H1 (cell line): Measurements from ENCODE around the gene MMP28. TPM values are rescaled to one million over a fixed set of nuclear protein-coding genes. Genes with fewer than 3 reads are reported as not detected.
A peak's percentile ranks its signal among the peaks of the same experiment; 100 is the strongest.

Source experiments
- CTCF ChIA-PET: fragments of 300-600 bp; sonication (Branson Sonifier 250); formaldehyde crosslinking; loops from one replicate; lab custom pipeline; 2021; ENCODE audit not compliant: partially characterized antibody; lab: Charles Lee
- POLR2A ChIA-PET: fragments of 300-600 bp; sonication (Branson Sonifier 250); formaldehyde crosslinking; loops from one replicate; lab custom pipeline; 2021; ENCODE audit warnings: inconsistent platforms; ENCODE audit not compliant: partially characterized antibody; lab: Charles Lee
- DNase-seq, 2 experiments: peaks; one replicate each; pipeline versions ENCODE4 v3.0.0 to v3.0.0-alpha.2; 2010 to 2022; ENCODE audit warnings: low spot score in 2 of 2, low read depth in 1 of 2, mixed read lengths in 1 of 2
- FAIRE-seq: peaks from 2 replicates; lab custom pipeline; 2011; peaks lifted over from hg19 to GRCh38; lab: Jason Lieb, UNC
- H2AFZ ChIP-seq: 2 replicates; pipeline ENCODE4 v1.8.1; 2012; ENCODE audit warnings: low read length, inconsistent platforms
- H2AK5ac ChIP-seq: 2 replicates; pipeline ENCODE4 v1.6.1; 2013; ENCODE audit warnings: low read depth, low read length
- H2BK120ac ChIP-seq: replicated peaks from 2 replicates; pipeline ENCODE3; 2013; ENCODE audit warnings: low read depth, low read length, inconsistent platforms
- H2BK12ac ChIP-seq: 2 replicates; pipeline ENCODE4 v1.6.1; 2013; ENCODE audit warnings: low read depth, low read length
- H2BK15ac ChIP-seq: 2 replicates; pipeline ENCODE4 v1.6.1; 2013; ENCODE audit warnings: low read length
- H2BK20ac ChIP-seq: 2 replicates; pipeline ENCODE4 v1.6.1; 2013; ENCODE audit warnings: low read length
- H2BK5ac ChIP-seq: 2 replicates; pipeline ENCODE4 v1.6.1; 2013; ENCODE audit warnings: low read depth, low read length
- H3K14ac ChIP-seq: 2 replicates; pipeline ENCODE4 v1.6.1; 2013; ENCODE audit warnings: inconsistent platforms; ENCODE audit not compliant: insufficient read length
- H3K18ac ChIP-seq: 2 replicates; pipeline ENCODE4 v1.6.1; 2013; ENCODE audit warnings: low read length; ENCODE audit errors: extremely low read depth
- H3K23ac ChIP-seq: 2 replicates; pipeline ENCODE4 v1.6.1; 2013; ENCODE audit warnings: inconsistent platforms; ENCODE audit not compliant: insufficient read length
- H3K23me2 ChIP-seq: 2 replicates; pipeline ENCODE4 v1.6.1; 2013; ENCODE audit warnings: low read depth, low read length
- H3K27ac ChIP-seq: 2 replicates; pipeline ENCODE4 v1.6.1; 2011; ENCODE audit warnings: low read depth, low read length, inconsistent platforms
- H3K27me3 ChIP-seq, 4 experiments: replicated peaks in 1 of 4; 1 replicate in 1 of 4; 2 replicates in 3 of 4; pipeline versions ENCODE4 v1.6.1 to v1.8.1; 2011 to 2013; ENCODE audit warnings: low read length in 3 of 4, mild to moderate bottlenecking in 3 of 4, inconsistent platforms in 2 of 4, mixed read lengths in 2 of 4, moderate library complexity in 1 of 4; ENCODE audit not compliant: control insufficient read depth in 3 of 4, insufficient read depth in 3 of 4; ENCODE audit errors: extremely low read depth in 1 of 4
- H3K36me3 ChIP-seq, 4 experiments: 2 replicates each; pipeline versions ENCODE4 v1.6.1 to v1.8.1; 2011 to 2013; ENCODE audit warnings: mild to moderate bottlenecking in 4 of 4, low read length in 3 of 4, moderate library complexity in 2 of 4, control low read depth in 1 of 4, inconsistent platforms in 1 of 4; ENCODE audit not compliant: insufficient read depth in 4 of 4, control insufficient read depth in 2 of 4
- H3K4ac ChIP-seq: replicated peaks from 2 replicates; pipeline ENCODE3; 2013; ENCODE audit warnings: low read length, low read depth, mixed read lengths, inconsistent platforms; ENCODE audit not compliant: insufficient read length
- H3K4me1 ChIP-seq, 4 experiments: replicated peaks in 1 of 4; 1 replicate in 1 of 4; 2 replicates in 3 of 4; pipeline versions ENCODE4 v1.6.1 to v1.8.1; 2011 to 2013; ENCODE audit warnings: low read length in 3 of 4, inconsistent platforms in 2 of 4, mixed read lengths in 1 of 4; ENCODE audit not compliant: insufficient read depth in 4 of 4, control insufficient read depth in 3 of 4
- H3K4me2 ChIP-seq, 2 experiments: 2 replicates each; pipeline versions ENCODE4 v1.6.1 to v1.8.1; 2011 to 2013; ENCODE audit warnings: low read depth in 2 of 2, low read length in 2 of 2, control low read depth in 1 of 2, inconsistent platforms in 1 of 2, mild to moderate bottlenecking in 1 of 2; ENCODE audit not compliant: insufficient read depth in 1 of 2
- H3K4me3 ChIP-seq, 4 experiments: fragments of 200-600, 300-600 bp in 1 of 4; sonication (generic), shearing (Covaris generic), sonication (Bioruptor Twin) in 1 of 4; 2 replicates each; pipeline versions ENCODE4 v1.5.1 to v1.8.1; 2011 to 2016; ENCODE audit warnings: low read length in 4 of 4, low read depth in 3 of 4, control low read depth in 2 of 4, inconsistent platforms in 2 of 4, mild to moderate bottlenecking in 2 of 4, mixed read lengths in 1 of 4, moderate library complexity in 1 of 4; ENCODE audit not compliant: insufficient read depth in 2 of 4; ENCODE audit errors: extremely low read depth in 1 of 4
- H3K56ac ChIP-seq: replicated peaks from 2 replicates; pipeline ENCODE3; 2013; ENCODE audit warnings: low read depth, mild to moderate bottlenecking, mixed read lengths, low read length, inconsistent platforms; ENCODE audit not compliant: insufficient read length
- H3K79me1 ChIP-seq: 2 replicates; pipeline ENCODE4 v1.6.1; 2013; ENCODE audit warnings: low read depth, low read length, control low read depth
- H3K79me2 ChIP-seq, 2 experiments: 2 replicates each; pipeline versions ENCODE4 v1.6.1 to v1.8.1; 2012 to 2013; ENCODE audit warnings: low read length in 2 of 2, mild to moderate bottlenecking in 2 of 2, inconsistent platforms in 1 of 2; ENCODE audit not compliant: insufficient read depth in 2 of 2, control insufficient read depth in 1 of 2
- H3K9ac ChIP-seq, 4 experiments: replicated peaks in 1 of 4; 1 replicate in 1 of 4; 2 replicates in 3 of 4; pipeline versions ENCODE4 v1.6.1 to v1.8.1; 2011 to 2013; ENCODE audit warnings: low read depth in 3 of 4, low read length in 3 of 4, control low read depth in 2 of 4, mild to moderate bottlenecking in 2 of 4, moderate library complexity in 2 of 4, inconsistent platforms in 1 of 4; ENCODE audit errors: extremely low read depth in 1 of 4
- H3K9me3 ChIP-seq, 2 experiments: 2 replicates each; pipeline versions ENCODE4 v1.6.1 to v1.8.1; 2012 to 2013; ENCODE audit warnings: mild to moderate bottlenecking in 2 of 2, moderate library complexity in 2 of 2, control low read depth in 1 of 2, inconsistent platforms in 1 of 2, low read depth in 1 of 2, low read length in 1 of 2, mixed read lengths in 1 of 2; ENCODE audit not compliant: insufficient read depth in 2 of 2
- H4K20me1 ChIP-seq, 2 experiments: replicated peaks in 1 of 2; 2 replicates each; pipeline versions ENCODE3 to v1.8.1; 2011 to 2013; ENCODE audit warnings: inconsistent platforms in 2 of 2, low read length in 2 of 2, mild to moderate bottlenecking in 1 of 2; ENCODE audit not compliant: insufficient read depth in 2 of 2, control insufficient read depth in 1 of 2
- H4K5ac ChIP-seq: 2 replicates; pipeline ENCODE4 v1.6.1; 2013; ENCODE audit warnings: low read length, low read depth, mixed read lengths, inconsistent platforms; ENCODE audit not compliant: insufficient read length
- H4K8ac ChIP-seq: 2 replicates; pipeline ENCODE4 v1.8.0; 2013; ENCODE audit warnings: mild to moderate bottlenecking, moderate library complexity, low read length, inconsistent platforms; ENCODE audit not compliant: insufficient read depth; ENCODE audit errors: extremely low read depth
- H4K91ac ChIP-seq: replicated peaks from 2 replicates; pipeline ENCODE3; 2013; ENCODE audit warnings: low read length, mixed read lengths, inconsistent platforms; ENCODE audit not compliant: insufficient read length
- BACH1 ChIP-seq: IDR thresholded peaks from 2 replicates; pipeline ENCODE4 v1.6.1; 2012; ENCODE audit warnings: low read length, improper control_type of control experiment
- MAFK ChIP-seq: IDR thresholded peaks from 2 replicates; pipeline ENCODE4 v1.6.1; 2012; ENCODE audit warnings: low read depth, mild to moderate bottlenecking, improper control_type of control experiment, low read length
- SIRT6 ChIP-seq: IDR thresholded peaks from one replicate; pipeline ENCODE4 v1.7.1; 2012; ENCODE audit warnings: low read length, inconsistent platforms
- SP2 ChIP-seq: IDR thresholded peaks from 2 replicates; pipeline ENCODE4 v1.6.1; 2012; ENCODE audit warnings: mild to moderate bottlenecking, low read length, inconsistent platforms
- WGBS, 2 experiments: shearing (Covaris generic) in 1 of 2; methylation state at CpG; one replicate each; pipeline versions ENCODE4 v1.1.6 to v1.1.7; 2013 to 2015; ENCODE audit warnings: low lambda C conversion rate in 2 of 2, mixed read lengths in 2 of 2, inconsistent platforms in 1 of 2, low coverage in 1 of 2, missing lambda C conversion rate in 1 of 2; ENCODE audit not compliant: insufficient replicate concordance in 2 of 2, insufficient coverage in 1 of 2, insufficient read length in 1 of 2; ENCODE audit errors: extremely low coverage in 1 of 2, missing lambda C conversion rate in 1 of 2; 5-methylcytosine and 5-hydroxymethylcytosine counted together
- polyA plus RNA-seq, 7 experiments: library from polyadenylated mRNA; depleted of rRNA in 3 of 7; stranded (reverse) in 5 of 7; unstranded in 2 of 7; fragments of >200 nt in 5 of 7; fragments of 200-250 nt in 2 of 7; gene quantifications; 1 replicate in 5 of 7; 2 replicates in 1 of 7; 4 replicates in 1 of 7; pipeline versions ENCODE4 v1.2.1 to v1.2.3, GENCODE V29; 2011 to 2013; ENCODE audit warnings: missing spikeins in 2 of 7, mixed read lengths in 2 of 7
- total RNA-seq: library from RNA; stranded (reverse); fragmentation: NEBNext Ultra II Directional; extraction: Animal tissue kit (Norgen Biotek cat#: 25700); gene quantifications from 2 replicates; pipeline ENCODE4 v1.2.1, GENCODE V29; 2021

The MMP28 gene
- total and polyA plus RNA-seq, 2 of the 8 experiments (the other 6 are each of a cell fraction or from before 2014, with no cell fraction given), result not detected

DNA sequence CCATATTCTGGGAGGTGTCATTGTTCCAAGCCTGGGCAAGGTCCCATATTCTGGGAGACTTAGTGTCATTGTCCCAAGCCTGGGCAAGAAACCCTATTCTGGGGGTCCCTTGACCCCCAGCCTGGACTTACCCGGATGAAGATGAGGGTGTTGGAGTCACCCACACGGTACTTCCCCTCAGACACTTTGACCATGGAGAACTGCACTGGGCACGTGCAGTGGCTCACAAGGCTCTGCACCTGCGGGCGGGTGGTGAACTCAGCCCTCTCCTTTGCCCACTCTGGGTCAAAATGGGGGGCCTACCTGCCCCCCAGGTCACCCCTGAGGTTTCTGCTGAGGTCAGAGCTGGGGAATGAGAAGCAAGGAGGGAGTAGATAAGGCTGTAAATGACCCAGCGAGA lies 46.5 kb downstream of the MMP28 start:
- no peak overlapping the region for H3K14ac ChIP-seq
- peaks cover 0 to 12% (median 5%) of the 10 kb centered on the region in 4 experiments; a peak in 5 of 7 replicates for H3K4me1 ChIP-seq
- H3K23me2 ChIP-seq, result no peaks in the 10 kb centered on the region
- H3K36me3 ChIP-seq, result no peaks in the 10 kb centered on the region
- no peaks in the 10 kb centered on the region for H3K79me2 ChIP-seq
- no peaks in the 10 kb centered on the region for H3K79me1 ChIP-seq
- 0 out of 2 replicates have a peak overlapping the region, but pooled peaks have one; percentile 72 for H2BK15ac ChIP-seq
- H3K27ac ChIP-seq, result no peak overlapping the region
- H3K4ac ChIP-seq, result no peak overlapping the region
- no peak for FAIRE-seq
- 0 out of 2 replicates have a peak overlapping the region, but pooled peaks have one; percentile 39 for H2BK12ac ChIP-seq
- H3K9me3 ChIP-seq, result no peaks in the 10 kb centered on the region
- no peak overlapping the region for H2AK5ac ChIP-seq
- no peak overlapping the region for H2BK5ac ChIP-seq
- WGBS, 2 experiments, result 89% methylated on average over 6 of the region's 6 CpGs; no CpG with 5 or more reads in 1 of the 2 experiments
- H3K4me2 ChIP-seq, result no peak overlapping the region
- H4K5ac ChIP-seq, result no peak overlapping the region
- no peak overlapping the region for H3K23ac ChIP-seq
- H4K8ac ChIP-seq, result no peak overlapping the region
- ChIA-PET CTCF (interaction anchor here (1.0 to 8.4 kb wide), 22 partner anchors 9 to 436 kb away, joined by 3 to 166 read pairs (median 4); partner anchors contain the start of genes C17orf50 and TAF15), POLR2A (interaction anchor here (1.2 to 2.3 kb wide), 5 partner anchors 9 to 60 kb away, joined by 3 to 6 read pairs (median 3); partner anchors contain the start of gene TAF15)
- H3K9ac ChIP-seq, result no peak overlapping the region
- H2BK20ac ChIP-seq, result no peak overlapping the region
- no peaks in the 10 kb centered on the region for H4K20me1 ChIP-seq
- no peak overlapping the region for H3K56ac ChIP-seq
- no peak overlapping the region for H2AFZ ChIP-seq
- H3K18ac ChIP-seq, result no peak overlapping the region
- DNase-seq, result no peak
- H3K27me3 ChIP-seq, result peaks cover 2 to 19% (median 12%) of the 10 kb centered on the region in 4 experiments; a peak in 6 of 7 replicates
- H3K4me3 ChIP-seq, result no peak overlapping the region
- no peak overlapping the region for H2BK120ac ChIP-seq
- H4K91ac ChIP-seq, result no peak overlapping the region
- TF ChIP-seq SP2 (no peak), BACH1 (no peak), SIRT6 (no peak), MAFK (no peak)
- TF ChIP-seq, all 59 proteins: peak for 0
